CD1c-positive myeloid dendritic cell (primary cell): Measurements from ENCODE around the gene AHCTF1.
A peak's percentile ranks its signal among the peaks of the same experiment; 100 is the strongest.
"Not testable (repeated sequence)": the region's sequence is repeated elsewhere in the genome, so short reads cannot be mapped to it uniquely, and the experiment has no call there.

Experiments
- DNase-seq: peaks from one replicate; pipeline ENCODE4 v3.0.0-alpha.2; 2016; ENCODE audit errors: extremely low spot score

The AHCTF1 gene

DNA sequence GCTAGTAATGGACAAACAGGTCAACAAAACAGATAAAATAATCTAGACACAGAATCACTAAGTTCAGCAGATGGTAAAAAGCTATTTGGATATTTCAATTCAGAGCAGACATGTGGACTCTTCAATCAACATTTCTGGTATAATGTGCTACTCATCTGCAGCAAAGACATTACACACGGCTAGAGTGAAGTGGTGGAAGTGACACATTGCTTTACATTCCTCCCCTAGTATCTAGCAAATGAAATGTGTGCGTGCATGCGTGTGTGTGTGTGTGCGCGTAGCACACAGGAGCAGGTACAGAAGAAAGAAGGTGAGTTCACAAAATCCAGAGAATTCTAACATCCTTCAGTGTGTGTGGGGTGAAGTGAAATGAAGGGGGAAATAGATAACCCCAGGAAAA, 8.3 kb downstream of the AHCTF1 start:
- DNase-seq, result no peak

DNA sequence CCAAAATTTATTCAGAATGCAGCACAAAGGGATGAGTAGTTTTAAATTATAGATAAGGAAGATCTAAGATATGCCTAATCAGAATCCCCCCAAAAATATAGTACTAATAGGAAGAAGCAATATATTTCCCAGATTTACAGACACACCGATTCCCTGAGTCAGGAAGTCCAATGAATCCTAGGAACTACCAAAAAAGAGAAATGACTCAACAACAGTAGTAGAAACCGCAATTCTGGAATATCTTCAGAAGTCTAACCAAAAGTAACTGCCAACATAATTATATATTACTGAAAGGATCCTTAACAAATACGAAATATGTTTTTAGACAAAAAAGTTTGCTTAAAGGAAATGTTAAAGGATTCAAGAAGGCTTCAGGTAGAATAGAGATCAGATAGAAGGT, 10.3 kb downstream of the AHCTF1 start:
- DNase-seq, result no peak

GRCh38 chr1:246919902-246920301, 11.8 kb downstream of the AHCTF1 start:
- no peak for DNase-seq

GRCh38 chr1:246916026-246916923, 15.5 kb downstream of the AHCTF1 start:
- not testable (repeated sequence) for DNase-seq

- peak; percentile 58 for DNase-seq
These were observed 24.3 kb downstream of the AHCTF1 start for GRCh38 chr1:246907472-246907871.

GRCh38 chr1:246906833-246907232, 24.9 kb downstream of the AHCTF1 start:
- no peak for DNase-seq

- DNase-seq, result no peak
These were observed 29.9 kb downstream of the AHCTF1 start for GRCh38 chr1:246901874-246902273.

GRCh38 chr1:246897302-246897701, 34.4 kb downstream of the AHCTF1 start:
- no peak for DNase-seq

GRCh38 chr1:246893191-246893939, 38.4 kb downstream of the AHCTF1 start:
- no peak for DNase-seq

DNA sequence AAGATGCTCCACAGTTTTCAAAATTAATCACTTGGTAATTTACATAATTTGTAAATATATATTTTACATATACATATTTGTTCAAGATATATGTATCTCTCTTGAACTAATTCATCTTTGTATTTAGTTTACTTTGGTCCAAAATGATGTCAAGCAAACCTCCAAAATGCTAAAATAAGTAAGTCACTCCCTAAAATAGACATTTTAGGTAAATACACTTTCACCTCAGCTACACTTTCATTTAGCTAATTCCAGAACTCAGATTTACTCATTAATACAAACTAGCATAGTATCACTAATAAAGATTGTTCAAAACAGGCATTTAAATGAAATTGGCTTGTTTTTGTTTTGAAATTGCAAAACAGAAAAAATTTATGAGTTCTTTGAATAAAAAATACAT, 40.6 kb downstream of the AHCTF1 start:
- no peak for DNase-seq

DNA sequence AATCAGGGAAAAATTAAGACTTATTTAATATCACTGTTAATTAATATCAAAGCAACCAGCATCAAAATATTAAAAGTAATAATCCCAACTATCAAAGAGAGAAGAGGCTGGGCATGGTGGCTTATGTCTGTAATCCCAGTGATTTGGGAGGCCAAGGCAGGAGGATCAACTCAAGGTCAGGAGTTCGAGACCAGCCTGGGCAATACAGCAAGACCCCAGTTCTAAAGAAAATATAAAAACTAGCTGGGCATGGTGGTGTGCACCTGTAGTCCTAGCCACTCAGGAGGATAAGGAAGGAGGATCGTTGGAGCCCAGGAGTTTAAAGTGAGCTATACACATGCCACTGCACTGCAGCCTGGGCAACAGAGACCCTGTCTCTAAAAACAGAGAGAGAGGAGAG, 43.2 kb downstream of the AHCTF1 start:
- no peak for DNase-seq

DNA sequence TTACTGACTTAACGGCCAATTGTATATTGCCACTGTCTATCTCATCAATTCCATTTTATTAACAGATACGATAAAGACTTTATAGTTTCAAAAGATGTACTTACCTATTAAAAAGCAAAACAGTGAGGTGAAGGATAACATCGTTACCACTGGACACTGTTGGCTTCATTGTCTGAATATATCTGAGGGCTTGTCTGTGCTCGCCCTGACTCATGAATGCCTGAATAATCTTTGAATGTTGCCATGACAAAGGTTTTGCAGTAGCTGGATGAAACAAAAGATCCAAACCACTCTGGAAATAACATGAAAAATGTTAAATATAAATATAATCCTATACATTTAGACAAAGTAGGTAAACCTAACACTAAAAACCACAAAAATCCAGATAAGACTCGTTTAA, 46.4 kb downstream of the AHCTF1 start:
- DNase-seq, result not testable (repeated sequence)

DNA sequence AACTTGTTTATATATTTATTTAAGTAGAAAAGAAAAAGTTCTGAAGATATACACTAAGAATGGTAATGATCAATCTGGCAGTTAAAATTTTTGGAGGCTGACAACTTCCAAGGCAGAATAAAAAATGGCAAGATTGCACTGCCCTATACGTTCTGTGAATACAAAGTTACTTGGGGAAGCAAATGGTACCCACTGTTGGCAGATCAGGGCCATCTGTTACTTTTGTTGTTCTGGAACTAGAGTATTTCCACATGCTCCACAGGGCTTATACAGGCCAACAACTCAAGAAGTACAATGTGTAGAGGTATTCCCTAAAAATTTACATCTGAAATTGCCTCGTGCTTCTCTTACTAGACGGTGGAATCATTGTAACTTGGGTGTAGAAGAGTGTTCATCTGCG, 53.2 kb downstream of the AHCTF1 start:
- no peak for DNase-seq

GRCh38 chr1:246876431-246876830, 55.3 kb downstream of the AHCTF1 start:
- DNase-seq, result no peak

DNA sequence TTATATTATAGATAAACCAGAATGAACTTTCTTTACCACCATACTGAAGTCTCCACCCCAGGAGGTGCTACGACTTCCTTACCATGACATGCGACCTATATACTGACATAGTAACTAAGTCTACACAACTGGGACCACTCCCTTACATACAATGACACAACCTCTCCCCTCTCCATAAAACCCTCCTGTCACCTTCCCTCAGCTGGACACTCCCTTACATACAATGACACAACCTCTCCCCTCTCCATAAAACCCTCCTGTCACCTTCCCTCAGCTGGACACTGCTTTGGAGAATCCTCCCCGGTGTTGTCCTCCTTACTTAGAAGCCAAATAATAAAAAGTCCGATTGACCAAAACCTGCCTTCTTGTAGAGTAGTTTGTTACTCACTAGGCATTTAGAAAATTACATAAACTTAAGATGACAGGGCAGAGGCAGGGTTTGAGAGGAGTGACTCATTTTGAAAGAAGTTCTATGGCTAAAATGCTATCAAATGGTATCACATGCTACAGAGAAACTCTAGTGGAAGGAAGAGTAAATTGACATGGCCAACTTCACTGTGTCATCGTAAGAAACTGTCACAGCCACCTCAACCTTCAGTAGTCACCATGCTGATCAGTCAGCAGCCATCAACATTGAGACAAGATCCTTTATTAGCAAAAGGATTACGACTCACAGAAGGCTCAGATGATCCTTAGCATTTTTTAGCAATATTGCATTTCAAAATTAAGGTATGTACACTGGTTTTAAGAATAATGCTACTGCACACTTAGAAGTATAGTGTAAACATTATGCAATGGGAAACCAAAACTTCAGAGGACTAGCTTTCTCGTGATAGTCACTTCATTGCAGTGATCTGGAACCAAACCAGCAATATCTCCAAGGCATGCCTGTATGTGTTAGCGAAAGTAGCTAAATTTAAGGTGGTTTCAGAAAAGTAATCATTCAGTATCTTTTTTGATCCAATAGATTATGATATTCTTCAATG, 56.4 kb downstream of the AHCTF1 start:
- no peak for DNase-seq

DNA sequence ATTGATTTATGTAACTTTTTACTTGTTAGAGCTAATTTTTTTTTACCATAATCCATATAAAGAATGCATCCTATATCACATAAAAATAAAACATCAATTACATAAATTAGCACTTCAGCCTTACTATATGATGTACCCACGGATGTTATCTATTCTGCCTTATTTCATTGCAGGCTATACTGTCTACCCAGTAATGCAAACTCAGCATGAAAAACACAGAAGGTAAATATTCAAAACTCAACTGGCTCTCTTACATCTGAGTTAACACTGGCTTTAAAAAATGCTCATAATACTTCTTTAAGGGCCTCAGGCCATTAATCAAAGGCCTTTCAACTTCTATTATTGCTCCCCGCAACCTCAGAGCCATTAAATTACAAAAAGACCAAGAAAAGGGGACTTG, 65.8 kb downstream of the AHCTF1 start:
- no peak for DNase-seq

DNA sequence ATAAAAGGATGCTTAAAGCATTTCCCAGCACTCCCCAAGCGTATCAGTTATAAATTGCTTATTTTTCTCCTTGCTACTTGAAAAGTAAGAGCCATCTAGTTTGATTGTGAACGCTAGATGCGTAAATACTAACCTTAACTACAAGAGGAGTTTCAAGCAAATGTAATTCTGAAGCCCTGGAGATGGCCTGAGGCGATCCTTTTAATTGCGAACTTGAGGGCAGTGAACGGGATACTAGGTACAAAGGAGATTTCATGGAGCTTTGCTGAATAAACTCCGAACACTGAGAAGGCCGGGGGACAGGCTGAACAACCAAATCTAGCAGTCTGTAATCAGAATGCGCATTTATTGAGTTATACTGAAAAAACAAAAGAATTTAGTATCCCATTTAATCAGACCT, 68.0 kb downstream of the AHCTF1 start:
- not testable (repeated sequence) for DNase-seq

GRCh38 chr1:246860401-246860800, 71.3 kb downstream of the AHCTF1 start:
- no peak for DNase-seq

DNA sequence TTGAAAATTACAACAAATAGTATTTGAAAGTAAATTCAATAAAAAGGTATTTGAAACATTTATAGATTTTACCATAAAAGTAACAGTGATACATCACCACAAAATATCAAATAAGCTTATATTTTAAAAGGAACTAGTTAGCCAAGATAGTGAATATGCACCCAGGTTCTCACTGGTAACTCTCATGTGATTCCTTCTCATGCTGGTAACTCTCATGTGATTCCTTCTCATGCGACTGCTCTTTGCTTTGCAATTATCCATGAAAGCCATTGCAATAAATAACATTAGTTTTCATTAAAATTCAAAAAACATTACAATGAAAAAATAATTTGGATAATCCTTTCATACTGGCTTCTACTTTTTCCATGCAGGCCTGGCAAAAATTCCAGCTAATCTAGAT, 75.4 kb downstream of the AHCTF1 start:
- no peak for DNase-seq

- not testable (repeated sequence) for DNase-seq
These were observed 81.1 kb downstream of the AHCTF1 start for GRCh38 chr1:246850640-246851039.

DNA sequence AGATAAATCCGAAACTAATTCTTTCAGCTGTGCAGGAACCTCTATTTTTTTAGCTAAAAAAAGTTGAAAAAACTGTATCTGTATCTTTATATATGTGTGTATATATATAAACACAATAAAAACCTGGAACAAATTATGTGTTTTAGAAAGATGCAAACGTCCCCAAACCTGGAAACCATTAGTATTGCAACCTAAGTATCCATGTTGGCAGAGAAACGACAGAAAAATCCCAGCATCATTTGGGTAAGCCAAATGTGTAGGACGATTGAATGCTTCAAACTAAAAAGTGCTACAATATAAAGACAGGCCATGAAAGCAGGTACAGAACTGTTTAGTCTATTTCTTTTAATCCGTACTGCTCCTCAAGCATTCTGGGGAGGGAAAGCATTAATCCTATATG, 87.9 kb downstream of the AHCTF1 start:
- no peak for DNase-seq

DNA sequence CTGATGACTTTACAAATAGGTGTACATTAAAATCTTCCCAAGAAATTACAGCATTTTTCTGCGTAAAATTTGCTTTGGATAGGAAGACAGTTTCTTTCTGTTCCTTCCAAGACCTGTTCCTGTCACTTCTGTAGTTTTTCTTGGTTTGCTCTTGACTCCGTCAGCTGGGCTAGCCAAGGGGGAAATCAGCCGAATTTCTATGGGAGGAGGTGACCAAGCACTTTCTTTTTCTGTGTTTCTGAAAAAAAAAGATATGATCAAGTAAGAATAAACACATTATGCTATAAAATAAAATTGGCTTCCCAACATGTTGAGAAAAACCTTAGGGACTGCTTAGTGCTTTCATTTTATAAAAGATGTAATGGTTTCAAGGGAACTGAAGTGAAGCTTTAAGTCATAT, 91.0 kb downstream of the AHCTF1 start:
- DNase-seq, result not testable (repeated sequence)
